ENCODE results near the gene CFAP54.

CFAP54 gene

DNA sequence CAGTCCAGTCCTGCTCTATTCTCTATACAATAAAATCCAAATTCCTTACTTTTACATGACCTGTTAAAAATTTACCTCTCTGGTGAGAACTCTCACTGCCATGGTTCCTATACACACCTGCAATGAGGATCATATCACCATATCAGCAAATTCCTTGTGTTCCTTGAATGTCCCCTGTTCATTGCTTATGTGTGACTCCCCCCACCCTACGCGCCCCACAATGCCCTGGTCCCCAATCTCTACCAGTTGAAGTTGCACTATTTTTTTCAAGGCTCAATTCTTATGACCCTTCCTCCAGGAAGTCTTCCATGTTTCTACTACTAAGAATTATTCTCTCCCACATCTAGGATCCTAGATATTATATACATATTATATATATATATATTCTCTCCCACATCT lies 335.5 kb downstream of the CFAP54 start:
- no peak for DNase-seq (ENCODE audit: low spot score)

DNA sequence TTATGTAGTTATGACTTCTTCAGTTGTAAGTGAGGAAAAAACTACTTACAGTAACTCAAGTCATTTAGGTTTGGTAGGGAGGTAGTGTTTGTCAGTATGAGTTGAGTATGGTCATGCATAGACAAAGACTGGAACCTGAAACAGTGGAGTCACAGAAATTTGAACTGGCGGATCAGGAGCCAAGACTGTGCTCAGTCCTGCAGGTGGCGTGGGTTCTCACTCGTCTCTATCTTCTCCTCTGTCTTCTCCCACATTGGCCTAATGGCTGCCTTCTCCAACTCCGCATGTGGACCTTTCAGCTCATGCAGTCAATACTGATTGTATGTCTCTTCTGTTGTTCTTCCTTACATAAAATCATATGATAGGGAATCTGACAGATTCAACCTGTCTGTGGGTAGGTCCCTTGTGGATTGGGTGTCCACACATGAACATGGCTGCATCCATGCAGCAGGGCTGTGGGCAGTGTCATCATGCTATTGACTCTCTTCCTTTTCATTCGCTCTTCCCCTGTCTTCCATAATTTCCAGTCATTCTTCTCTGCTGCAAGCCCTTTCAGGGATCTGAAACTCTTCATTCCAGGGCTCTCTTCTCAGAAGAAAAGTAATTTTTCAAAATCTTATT lies 338.9 kb downstream of the CFAP54 start:
- no peak for DNase-seq (ENCODE audit: low spot score)

DNA sequence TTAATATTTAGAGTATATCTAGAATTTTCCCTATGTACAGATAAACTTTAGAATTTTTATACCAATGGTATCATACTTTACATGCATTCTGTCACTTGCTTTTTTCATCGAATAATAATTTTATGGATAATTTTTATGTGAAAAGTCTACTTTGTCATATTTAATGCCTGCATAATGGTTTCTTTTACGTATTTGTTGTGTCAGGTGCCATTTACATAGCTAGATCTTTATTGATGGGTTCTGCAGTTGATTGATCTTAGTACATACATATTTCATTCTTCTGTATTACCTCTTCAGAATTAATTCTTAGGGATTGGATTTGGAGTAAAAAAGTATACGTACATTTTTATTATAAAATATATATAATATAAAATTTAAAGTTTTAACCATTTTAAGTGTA lies 340.0 kb downstream of the CFAP54 start:
- DNase-seq (ENCODE audit: low spot score) = no peak

DNA sequence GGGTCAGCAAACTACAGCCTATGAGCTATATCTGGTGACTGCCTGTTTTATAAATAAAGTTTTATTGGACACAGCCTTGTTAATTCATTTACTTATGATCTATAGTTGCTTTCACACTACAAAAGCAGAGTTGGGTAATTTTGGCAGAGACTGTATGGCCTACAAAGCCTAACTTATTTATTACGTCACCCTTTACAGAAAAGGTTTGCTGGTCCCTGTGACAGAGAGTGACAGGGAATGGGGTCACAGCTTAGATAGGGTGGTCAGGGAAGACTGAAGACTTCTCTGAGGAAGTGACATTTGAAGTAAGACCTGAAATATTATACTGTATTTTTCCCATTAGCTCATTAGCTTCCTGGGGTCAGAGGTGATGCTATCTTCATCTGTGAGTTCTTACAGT lies 342.0 kb downstream of the CFAP54 start:
- DNase-seq (ENCODE audit: low spot score) = no peak

DNA sequence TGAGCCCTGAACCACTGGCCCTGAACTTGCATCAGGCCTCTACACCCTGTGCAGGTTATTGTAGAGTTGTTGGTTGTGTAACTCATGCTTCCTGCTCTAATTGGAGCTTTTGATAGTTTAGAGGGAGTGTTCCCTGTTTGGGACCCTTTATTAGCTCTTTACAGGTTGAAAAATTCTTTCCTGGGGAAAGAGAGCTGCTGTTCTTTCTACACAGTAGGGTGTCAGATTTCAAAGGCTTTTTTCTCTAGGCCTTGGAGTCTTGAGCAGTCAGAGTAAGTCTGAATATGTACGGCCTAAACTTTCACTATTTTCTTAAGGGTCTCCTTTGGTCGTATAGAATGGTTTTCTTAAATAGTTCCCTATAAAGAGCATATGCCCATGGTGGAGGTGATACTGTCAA lies 356.9 kb downstream of the CFAP54 start:
- no peak for DNase-seq (ENCODE audit: low spot score)

DNA sequence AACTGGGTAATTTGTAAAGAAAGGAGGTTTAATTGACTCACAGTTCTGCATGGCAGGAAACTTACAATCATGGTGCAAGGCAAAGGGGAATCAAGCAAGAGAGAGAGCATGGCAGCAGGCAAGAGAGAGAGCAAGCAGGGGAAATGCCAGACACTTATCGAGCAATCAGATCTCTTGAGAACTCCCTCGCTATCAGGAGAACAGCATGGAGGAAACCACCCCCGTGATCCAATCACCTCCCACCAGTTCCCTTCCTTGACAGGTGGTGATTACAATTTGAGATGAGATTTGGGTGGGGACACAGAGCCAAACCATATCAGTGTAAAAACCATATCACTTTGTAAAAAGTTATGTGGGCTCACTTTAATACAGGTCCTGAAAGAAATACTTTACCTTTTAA lies 361.3 kb downstream of the CFAP54 start:
- no peak for DNase-seq (ENCODE audit: low spot score)

DNA sequence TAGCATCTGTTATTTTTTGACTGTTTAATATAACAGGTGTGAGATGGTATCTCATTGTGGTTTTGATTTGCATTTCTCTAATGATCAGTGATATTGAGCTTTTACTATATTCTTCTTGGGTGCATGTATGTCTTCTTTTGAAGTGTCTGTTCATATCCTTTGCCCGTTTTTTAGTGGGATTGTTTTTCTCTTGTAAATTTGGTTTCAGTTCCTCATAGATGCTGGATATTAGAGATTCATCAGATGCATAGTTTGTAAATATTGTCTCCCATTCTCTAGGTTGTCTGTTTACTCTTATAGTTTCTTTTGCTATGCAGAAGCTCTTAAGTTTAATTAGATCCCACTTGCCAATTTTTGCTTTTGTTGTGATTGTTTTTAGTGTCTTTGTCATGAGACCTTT lies 368.8 kb downstream of the CFAP54 start:
- no peak for DNase-seq (ENCODE audit: low spot score)

DNA sequence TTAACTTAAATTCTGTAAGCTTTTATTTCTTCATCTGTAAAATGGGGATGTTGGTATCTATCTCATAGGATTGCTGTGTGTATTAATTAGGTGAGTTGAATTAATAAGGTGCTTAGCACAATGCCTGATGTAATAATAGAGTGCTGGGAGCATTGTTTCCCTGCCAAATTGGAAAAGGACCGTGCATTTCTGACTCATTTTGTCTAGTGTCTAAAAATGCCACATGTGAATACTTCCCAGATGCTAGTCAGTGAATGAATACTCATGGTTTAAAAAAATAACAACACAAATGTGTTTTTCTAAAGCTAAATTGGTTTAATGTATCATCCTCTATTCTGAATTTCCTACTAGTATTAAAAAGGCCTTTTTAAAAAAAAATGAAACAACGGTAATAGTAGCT lies 372.3 kb downstream of the CFAP54 start:
- no peak for DNase-seq (ENCODE audit: low spot score)

DNA sequence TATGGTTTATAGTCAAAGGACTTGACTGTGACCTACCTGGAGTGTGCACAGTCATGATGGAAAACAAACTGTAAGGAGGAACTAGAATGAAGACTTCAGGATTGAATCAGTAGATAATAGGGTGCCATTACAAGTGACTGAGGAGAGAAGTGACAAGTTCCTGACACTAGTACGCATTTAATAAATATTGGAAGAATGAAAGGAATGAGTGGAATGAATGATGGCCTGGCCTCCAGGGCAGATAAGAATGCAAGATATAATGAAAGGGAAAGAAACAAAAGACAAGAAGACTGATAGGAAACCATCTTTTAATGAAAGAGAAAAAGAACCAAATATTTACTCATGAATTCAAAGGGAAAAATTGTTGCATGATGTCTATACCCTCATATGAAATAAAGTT lies 372.9 kb downstream of the CFAP54 start:
- no peak for DNase-seq (ENCODE audit: low spot score)

DNA sequence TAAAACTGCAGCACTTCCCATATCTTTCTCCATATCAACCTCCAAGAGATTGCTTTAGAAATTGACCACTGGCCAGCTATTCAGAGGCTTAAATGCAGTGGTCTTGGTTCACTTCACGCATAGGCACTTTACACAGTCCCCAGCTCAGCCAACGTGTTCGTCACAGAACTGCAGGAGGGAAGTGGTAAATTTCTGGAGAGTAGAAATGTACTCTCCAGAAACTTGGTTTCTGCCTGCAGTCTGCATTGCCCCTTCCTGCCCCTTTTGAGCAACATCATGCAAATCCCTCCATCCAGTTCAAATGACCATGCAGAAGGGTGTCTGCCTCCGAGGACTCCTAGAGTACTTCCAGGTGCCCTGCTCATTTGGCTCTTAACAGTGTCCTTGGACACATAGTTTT lies 375.0 kb downstream of the CFAP54 start:
- DNase-seq (ENCODE audit: low spot score) = no peak

DNA sequence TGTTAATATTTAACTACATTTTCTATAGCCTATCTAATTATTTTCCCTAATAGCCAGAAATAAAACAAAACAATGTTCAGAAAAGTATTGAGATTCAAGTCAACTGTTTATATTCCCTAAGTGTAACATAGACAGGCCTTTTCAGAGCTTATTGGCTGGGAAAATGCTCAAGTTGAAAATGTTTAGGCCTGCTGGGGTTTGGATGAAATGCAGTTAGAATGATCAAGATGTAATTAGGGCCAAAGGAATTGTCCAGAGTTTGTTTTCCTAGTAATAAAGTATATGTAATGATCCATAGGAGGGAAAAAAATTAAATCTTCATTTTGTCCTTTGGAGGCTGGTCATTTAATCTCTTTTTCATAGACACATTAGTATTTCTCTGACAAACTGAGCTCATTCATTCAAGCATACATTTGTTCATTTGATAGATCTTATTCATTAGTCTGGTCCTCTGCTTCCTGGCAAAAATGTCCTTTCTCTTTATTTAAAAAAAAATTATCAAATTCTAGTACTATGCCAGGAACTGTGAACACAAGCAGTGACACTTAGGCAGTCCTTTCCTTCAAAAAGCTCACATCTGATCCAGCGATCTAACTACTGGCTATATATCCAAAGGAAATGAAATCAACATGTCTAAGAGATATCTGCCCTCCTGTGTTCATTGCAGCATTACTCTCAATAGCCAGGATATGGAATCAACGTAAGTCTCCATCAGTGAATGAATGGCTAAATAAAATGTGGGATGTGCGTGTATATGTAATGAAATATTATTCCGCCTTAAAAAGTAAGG lies 377.6 kb downstream of the CFAP54 start:
- no peak for DNase-seq (ENCODE audit: low spot score)

DNA sequence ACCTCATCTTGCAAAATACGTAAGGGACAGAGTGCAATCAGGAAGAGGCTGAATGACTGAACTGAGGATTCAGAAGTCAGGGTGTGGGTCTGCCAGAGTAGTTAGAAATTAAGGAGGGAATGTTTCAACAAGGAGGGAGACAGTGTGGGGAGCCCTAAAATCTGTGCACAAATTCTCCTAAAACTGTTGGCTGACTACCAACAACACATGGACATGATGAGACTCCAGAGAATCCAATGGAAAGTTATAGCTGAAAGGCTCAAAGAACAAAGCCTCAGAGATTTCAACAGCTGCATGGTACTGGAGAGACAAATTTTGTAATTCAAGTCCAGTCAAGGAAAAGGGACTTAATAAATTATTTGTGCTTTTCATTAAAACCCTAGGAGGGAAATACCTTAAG lies 381.6 kb downstream of the CFAP54 start:
- DNase-seq (ENCODE audit: low spot score) = no peak

DNA sequence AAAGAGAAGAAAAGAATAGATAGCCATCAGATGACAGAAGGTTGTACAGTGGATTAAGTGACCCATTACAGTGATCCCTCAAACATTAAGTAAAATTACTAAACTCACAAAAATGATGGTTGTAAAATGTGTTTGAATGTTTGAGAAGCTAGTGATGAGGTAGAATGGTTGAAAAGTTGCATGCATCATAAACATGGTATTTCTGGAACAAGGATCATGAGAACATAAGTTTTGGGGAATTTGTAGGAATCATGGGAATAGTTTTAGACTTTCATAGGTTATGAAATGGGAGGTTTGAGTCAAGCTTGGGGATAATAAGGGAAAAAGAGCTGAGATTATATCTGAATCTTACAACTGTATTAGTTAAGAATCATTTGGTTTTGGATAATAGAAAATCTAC lies 383.6 kb downstream of the CFAP54 start:
- DNase-seq (ENCODE audit: low spot score) = no peak

DNA sequence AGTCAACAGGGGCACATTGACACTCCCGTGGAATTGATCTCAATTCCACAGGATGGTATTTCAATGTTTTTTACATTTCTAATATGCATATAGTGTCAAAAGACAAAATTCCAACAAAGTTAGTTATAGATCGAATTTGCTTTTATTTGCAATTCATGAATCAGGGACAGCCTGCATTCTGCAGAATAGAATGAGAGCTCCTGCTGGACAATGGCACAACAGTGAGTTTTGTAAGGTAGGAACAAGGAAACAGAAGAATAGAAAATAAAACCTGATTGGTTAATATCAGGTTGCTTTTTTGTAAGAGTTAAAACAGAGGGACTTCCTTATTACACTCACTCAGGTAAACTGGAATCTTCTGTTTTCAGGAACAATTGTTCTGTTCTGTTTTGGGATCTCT lies 384.8 kb downstream of the CFAP54 start:
- no peak for DNase-seq (ENCODE audit: low spot score)

DNA sequence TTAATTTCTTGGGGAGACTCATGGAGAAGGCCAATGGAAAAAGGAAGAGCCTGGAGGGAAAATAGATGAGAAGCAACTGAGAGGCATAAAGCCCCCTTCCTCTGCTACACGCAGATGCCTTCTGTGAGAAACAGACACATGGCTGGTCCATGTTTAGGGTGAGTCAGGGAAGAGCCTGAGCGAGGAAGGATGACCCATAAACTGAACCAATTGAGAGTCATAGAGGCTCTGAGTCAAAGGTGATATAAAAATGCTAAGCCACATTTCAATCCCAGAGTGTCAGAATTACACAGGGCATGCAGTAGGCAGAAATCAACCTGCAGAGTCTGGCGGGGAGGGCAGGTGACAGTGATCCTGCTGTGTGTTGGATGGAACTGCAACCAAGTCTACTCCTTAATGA lies 387.6 kb downstream of the CFAP54 start:
- DNase-seq (ENCODE audit: low spot score) = no peak

DNA sequence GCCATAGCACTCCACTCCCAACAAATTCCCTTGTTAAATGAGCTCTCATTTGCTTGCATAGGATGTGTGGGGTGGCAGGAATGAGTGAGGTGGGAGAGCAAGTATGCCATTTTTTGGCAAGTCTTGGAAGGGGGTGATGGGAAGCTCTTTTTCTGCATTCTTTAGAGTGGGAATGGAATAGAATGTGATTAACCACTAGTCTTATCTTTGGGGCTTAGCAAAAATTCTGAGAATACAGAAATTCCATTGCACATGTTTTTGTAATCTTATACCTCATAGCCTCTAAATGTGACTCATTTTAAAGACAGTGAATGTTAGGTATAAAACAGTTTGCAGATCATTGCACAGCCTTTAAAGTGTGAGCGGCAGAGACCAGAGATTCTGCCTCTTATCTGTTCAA lies 389.3 kb downstream of the CFAP54 start:
- peak; percentile 27 for DNase-seq (ENCODE audit: low spot score)

DNA sequence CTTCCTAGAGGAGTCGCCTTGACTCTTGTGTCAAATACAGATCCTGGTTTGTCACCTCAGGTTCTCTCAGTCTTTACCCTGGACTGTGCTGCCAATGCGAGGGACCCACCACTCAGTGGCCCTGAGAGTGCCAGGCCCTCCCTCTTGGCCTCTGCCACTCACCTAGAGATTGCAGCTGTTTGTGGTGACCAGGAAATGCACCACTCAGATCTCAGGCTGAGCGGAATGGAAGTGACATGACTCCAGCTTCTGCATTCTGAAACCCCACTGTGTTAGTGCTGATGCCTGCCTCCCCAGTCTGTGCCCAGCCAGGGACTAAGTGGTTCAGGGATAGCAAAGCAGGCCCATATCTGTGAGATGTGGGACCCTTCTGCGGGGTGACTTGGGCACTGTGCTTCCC lies 389.9 kb downstream of the CFAP54 start:
- DNase-seq (ENCODE audit: low spot score) = no peak

DNA sequence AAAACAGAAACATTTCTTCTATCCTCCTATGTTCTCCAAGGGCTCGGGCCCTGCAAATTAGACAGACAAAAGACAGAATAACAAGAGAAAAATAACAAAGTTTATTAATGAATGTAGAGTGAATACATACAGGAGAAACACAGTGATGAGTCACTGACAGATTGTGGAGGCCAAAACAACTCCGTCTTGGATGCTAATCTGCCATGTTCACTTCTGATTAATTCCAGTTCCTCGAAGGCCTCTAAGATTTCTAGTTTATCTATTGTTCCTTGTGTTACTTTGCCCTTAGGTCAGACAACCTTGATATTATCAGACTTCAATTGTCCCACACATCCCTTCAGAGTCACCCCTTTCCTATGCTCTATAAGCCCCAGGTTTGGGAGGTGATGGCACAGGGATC lies 390.8 kb downstream of the CFAP54 start:
- no peak for DNase-seq (ENCODE audit: low spot score)

DNA sequence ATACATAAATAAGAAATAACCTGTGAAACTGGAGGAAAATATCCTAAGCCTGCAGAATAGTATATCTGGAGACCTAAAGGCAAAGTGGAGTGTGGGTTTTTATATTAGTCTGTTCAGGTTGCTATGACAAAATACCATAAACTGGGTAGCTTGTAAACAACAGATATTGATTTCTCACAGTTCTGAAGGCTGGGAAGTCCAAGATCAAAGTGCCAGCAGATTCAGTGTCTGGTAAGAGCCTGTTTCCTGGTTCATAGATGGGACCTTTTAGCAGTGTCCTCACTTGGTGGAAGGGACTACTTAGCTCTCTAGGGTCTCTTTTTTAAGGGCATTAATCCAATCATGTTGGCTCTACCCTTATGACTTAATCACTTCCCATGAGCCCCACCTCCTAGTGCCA lies 392.2 kb downstream of the CFAP54 start:
- no peak for DNase-seq (ENCODE audit: low spot score)

DNA sequence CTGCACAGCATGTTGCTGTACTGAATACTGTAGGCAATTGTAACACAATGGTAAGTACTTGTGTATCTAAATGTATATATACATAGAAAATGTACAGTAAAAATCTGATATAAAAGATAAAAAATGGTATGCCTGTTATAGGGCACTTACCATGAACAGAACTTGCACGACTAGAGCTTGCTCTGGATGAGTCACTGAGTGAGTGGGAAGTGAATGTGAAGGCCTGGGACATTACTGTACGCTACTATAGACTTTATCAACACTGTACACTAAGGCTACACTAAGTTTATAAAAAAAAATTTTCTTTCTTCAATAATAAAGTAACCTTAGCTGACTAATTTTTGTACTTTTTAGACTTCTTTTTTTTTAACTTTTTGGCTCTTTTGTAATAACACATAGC lies 393.5 kb downstream of the CFAP54 start:
- no peak for DNase-seq (ENCODE audit: low spot score)

DNA sequence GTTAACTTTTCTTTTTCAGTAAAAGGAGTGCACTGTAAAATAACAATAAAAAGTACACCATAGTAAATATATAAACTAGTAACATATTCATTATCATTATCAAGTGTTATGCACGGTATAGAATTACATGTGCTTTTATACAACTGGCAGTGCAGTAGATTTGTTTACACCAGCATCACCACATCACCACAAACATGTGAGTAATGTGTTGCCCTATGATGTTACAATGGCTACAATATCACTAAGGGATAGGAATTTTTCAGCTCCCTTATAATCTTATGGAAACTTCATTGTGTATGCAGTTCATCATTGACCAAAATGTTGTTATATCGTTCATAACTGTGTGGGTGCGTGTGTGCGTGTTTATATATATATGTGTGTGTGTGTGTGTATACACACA lies 394.2 kb downstream of the CFAP54 start:
- no peak for DNase-seq (ENCODE audit: low spot score)

DNA sequence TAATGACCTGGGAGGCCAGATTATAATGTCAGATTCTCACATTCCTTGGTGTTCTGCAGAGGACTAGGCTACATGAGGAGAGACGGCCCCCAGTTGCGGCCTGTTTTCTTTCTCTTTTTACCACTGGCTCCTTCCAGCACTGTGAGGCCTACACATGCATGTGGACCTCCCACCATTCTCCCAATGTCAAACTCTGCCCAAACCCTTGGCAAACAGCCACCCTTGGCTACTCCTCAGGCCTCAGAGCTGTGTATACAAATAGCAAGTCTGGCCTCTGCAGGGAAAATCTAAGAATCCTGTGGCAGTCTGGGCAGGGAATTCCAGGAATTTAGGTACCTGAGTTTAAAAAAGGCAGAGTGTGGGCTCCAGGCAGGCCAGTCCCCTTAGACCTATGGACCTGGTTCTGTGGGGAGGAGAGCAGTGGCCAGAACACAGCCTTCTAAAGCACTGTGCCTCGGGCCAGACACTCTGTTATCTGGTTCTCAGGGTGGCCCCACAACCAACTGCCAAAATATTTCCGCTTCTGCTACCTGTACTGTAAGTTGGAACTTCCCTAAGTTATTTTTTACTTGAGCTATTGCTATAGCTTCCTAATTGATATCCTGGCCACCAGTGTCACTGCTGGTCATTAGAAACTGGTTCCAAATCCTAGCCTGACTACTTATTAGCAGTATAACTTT lies 397.8 kb downstream of the CFAP54 start:
- DNase-seq (ENCODE audit: low spot score) = no peak

DNA sequence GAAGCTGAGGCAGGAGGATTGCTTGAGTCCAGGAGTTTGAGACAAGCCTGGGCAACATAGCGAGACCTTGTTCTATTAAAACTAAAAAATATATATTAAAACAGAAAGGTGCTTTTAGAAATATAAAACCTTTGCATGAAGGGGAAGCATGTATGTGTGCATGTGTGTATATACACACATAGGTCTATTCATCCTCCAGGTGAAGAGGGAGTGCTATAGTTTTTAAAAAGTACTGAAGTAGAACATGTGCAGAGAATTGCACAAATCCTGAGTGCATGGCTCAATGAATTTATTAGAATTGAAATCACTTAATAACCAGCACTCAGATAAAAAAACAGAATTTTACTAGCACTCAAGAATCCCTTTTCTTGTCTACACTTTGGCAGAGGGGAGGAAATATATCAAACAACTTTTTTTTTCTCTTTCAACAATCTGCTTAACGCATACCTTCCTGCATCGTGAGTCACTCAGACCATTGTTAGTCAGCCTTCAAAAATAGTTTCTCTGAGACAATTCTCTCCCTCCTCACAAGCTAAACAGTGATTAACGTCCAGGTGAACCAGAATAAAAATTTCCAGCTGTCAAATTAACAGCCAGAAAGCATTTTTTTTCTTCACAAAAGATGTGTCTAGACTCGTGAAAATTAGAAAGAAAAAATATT lies 400.0 kb downstream of the CFAP54 start:
- no peak for DNase-seq (ENCODE audit: low spot score)
